NCI-H345 treated with DMSO at 0.1 percent for 48 hours (cell line): ENCODE data around the gene GRIK2.
"Not testable (repeated sequence)": the region's sequence is repeated elsewhere in the genome, so short reads cannot be mapped to it uniquely, and the experiment has no call there.

ENCODE experiments used
- DNase-seq: peaks from one replicate; lab custom pipeline; 2025; ENCODE audit not compliant: unreplicated experiment; lab: John Stamatoyannopoulos, UW

The GRIK2 gene

DNA sequence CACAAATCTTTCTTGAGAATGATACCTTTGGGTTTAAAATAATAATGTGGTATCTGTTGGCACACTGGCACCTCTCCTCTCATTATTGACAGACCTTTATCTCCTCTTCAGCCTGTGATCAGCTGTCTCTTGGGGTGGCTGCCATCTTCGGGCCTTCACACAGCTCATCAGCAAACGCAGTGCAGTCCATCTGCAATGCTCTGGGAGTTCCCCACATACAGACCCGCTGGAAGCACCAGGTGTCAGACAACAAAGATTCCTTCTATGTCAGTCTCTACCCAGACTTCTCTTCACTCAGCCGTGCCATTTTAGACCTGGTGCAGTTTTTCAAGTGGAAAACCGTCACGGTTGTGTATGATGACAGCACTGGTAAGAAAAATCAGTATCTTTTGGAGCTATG lies 232.8 kb downstream of the GRIK2 start:
- DNase-seq: peak; percentile 64

DNA sequence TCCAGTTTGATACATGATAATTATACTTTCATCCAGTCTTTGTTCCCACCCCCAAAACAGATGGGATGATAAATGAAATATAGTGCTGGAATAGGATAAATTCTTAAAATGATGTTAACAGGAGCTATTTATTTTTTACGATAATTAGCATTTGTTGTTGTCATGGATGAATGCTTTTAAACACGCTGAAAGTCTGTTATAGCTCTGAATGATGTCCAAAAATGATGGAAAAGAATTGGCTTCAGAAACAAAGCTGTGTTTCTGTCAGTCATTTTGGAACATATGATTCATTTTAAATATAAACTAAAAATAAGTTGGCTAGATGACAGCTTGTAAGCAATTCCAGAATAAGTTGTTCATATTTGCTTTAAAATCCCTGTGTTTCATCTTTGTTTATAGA lies 237.4 kb downstream of the GRIK2 start:
- no peak for DNase-seq

DNA sequence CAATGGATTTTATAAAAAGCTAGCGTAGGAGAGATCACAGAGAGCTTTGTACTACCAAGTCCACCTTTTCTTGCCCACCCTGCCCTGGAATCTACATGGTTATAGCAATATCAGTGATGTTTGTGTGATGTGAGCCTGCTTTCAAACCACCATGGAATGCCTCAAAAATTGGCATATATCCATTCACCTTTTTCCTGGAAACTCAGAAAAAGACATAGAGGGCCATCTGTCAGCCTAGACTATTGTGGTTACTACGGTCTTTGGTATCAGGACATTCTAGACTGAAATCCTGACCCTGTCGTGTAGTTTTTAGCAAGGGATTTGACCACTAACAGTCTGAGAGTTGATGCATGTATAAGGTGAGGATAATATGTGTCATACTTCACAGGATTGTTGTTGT lies 239.6 kb downstream of the GRIK2 start:
- no peak for DNase-seq

DNA sequence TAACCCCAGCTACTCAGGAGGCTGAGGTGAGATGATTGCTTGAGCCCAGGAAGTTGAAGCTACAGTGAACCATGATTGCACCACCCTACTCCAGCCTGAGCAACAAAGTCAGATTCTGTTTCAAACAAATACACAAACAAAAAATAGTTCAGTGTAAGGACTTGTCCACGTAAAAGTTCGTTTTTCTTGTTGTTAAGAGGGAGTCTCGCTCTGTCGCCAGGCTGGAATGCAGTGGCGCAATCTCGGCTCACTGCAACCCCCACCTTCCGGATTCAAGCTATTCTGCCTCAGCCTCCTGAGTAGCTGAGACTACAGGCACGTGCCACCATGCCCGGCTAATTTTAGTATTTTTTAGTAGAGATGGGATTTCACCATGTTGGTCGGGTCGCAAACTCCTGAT lies 245.4 kb downstream of the GRIK2 start:
- DNase-seq: not testable (repeated sequence)

DNA sequence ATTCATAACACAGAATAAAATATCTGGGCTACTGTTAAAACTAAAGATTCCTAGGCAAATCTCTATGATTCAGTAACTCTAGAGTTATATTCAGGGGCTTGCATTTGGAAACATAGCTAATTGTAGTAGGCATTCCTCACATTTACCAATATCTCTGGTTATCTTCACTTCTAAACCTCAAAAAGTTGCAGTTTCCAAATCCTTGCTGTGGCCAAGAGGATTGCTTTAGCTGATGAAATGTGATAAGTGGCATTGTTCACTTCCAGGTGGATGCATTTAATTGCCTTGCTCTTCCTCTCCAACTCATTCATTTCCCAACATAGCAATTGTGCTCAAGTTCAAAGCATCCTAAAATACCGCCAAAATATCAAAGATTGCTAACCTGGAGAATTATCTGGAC lies 246.6 kb downstream of the GRIK2 start:
- DNase-seq: no peak

DNA sequence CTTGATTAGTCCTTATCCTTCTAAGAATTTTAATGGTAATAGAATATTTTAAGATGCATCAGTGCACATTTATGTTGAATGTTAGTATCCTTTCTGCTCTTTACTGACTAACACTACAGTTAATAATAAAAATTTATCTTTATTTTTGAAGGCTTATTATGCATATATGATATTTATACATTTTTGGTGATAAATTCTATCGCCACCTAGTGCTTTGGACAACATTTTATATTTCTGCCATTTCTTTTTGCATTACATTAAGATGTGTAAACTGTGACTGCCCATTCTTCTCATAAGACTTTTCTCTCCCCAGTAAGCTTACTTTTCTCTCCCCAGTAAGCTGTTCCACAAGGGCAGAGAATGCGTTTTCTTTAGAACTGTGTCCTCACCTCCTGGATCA lies 252.3 kb downstream of the GRIK2 start:
- no peak for DNase-seq

DNA sequence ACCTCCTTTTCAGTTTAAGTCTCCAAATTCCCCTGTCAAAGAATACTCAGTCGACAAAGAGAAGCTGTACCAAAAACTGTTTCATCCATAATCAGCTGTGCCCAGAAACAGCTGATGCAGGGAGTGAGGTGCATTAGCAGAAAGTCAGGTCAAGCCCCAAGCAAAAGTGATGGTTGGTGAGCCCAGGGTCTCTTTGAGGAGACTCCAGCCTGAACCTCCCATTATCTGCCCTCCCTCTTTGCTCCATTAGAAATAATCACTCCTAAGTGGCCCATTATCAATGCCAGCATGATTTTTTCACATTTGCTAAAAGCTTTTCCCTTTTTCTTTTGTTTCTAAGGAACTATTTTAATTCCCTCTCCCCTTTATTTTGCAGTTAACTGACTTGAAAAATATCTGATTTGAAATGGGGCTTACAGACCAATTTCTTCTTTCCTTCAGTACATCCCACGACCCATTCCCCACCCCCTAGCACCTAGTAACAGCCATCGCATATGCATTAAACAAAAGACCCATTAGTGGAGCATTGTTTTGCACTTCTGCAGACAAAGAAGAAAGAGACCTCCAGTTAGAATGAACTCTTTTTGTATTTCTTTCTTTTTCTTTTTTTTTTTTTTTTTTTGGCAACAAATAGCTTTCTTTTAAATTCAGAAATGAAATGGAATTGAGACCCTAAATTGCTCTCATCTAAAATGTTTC lies 257.0 kb downstream of the GRIK2 start:
- no peak for DNase-seq

DNA sequence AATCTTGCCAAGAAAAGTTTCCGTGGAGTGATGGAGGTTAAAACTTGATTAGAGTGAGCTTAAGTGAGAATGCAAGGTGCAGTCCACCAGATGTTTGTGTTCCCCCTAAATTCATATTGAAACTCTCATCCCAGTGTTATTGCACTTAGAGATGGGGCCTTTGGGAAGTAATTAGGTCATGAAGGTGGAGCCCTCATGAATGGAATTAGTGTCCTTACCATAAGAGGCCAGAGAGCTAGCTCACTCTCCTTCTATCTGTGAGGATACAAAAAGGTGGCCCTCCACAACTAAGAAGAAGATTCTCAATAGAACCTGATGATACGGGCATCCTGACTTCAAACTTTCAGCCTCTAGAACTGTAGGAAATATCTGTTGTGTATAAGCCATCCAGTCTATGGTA lies 258.6 kb downstream of the GRIK2 start:
- no peak for DNase-seq

DNA sequence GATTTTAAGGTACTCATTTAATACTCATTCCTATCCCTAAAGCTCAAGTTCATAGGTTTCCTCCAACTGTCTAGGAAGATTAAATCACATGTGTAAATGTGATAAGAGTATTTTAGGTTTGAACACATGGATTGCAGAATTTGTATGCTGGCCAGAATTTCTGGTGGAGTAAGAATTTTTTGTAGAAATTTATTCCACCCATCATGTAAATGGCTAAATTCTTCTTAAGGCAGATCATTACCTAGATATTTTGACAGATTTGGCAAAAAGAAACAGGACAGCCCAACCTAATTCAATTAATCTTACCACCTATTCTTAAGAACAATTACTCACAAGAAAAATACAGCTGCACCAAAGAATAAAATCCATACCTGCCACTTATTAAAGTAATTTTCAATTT lies 261.6 kb downstream of the GRIK2 start:
- no peak for DNase-seq

DNA sequence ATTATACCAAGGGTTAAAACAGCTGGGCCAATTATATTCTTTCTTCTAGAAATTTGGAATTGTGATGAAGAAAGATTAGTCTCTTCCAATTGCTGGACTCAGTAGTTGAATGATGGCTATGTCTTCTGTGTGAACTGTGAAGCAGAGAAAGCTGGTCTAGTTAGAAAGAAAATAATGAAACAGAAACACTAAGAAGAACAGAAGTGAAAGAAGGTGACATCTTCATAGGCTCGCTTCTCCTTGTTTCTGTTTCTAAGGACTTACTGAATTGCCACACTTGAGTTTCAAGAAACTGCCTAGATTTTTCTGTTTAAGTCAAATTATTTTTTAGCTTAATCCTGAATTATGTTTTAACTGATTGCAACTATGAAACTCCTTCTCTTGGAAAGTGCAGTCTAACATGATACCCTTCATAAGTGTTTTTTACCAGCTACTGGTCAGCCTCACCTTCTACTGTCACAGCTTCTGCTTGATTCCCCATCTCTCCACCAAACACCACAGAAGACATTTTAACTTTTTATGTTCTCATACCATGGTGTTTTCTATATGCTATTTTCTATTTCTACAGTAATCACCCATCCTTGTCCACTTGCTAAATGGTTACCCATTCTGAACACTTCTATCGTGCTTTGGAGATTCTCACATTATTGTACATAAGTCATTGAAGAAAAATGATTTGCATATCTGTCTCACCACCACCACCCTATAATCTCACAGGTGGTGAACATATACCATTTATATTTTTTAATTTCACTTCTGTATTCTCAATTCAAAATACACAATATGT lies 268.8 kb downstream of the GRIK2 start:
- DNase-seq: no peak

DNA sequence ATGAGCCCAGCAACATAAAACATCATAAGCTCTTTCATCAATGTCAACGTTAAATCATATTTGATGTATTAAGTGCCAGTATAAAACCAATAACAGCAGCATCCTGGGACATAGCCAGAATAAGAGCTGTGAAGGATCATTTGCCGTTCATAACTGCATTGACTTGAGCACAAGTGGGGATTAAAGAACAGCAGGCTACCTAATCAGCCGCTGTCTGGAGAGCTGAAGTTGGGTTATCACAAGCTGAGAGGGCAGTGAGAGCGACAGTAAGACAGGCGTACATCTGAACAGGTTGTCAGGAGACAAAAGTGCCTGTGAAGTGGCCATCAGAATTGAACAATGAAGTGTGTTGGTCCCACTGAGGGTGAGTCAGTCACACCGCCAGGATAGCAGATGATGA lies 269.6 kb downstream of the GRIK2 start:
- peak; percentile 92 for DNase-seq

DNA sequence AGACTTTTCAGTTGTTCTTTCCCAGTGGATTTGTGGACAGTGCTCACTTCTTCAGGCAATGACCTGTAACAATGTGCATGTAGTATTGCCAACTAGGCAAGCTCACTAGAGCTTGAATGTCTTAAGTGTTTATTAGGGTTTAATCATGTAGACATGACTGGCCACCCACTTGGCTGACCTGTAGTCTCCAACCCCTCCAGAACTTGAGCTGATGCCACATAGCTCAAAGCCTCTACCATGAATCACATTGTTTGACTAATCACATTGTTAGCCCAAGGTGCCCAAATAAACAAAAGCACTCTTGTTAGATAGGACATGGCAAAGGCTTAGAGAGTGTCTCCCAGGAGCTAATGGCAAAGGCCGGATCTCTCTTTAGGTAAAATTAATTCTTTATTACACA lies 272.7 kb downstream of the GRIK2 start:
- DNase-seq: no peak

DNA sequence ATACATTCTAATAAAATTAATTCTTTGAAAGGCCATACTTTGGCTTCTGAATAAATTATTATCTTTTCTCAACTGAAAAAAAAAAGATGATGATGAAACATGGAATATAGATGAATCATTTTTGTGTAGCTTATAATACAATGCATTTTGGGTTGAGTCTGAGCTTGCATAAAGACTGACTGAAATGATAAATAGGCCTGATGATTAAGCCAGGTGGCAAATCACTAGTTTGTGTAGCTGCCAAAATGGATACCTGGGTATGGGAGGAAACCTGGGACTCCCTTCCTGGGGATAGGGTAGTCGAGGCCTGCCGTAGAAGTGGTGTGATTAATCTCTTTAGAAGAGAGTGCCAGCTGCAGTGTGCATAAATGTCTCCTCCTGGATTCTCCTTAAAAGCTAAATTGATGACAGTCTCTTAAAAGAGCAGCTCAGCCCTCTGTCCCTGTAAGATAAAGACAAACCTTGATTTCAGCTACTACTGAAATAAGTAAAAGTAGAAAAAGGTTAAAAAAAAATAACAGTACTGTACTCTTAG lies 275.1 kb downstream of the GRIK2 start:
- DNase-seq: peak; percentile 15

DNA sequence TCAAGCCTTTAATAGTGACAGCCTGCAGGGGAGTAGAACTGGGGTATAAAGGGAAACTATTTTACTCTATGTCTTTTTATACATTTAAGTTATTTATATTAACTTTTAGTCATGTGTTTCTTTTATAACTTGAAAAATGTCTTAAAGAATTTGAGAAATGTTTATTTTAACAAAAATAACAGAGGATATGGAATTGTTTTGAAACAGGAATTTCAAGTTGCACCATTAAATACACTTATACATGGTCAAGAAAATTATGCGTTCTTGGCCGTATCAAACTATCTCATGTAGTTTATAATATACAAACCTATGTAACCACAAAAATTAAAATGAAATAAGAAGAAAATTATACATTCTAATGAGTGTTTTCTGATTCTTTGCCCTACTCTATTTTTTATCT lies 282.7 kb downstream of the GRIK2 start:
- no peak for DNase-seq

DNA sequence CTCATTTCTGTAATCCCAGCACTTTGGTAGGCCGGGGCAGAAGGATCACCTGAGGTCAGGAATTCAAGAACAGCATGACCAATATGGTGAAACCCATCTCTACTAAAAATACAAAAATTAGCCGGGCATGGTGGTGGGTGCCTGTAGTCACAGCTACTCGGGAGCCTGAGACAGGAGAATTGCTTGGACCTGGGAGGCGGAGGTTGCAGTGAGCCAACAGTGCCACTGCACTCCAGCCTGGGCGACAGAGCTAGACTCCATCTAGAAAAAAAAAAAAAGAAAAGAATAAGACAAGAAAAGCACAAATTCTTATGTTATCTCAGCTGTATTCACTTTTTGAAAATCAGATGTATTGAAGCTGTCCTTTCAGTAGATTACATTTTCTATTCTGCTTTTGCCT lies 289.4 kb downstream of the GRIK2 start:
- no peak for DNase-seq

DNA sequence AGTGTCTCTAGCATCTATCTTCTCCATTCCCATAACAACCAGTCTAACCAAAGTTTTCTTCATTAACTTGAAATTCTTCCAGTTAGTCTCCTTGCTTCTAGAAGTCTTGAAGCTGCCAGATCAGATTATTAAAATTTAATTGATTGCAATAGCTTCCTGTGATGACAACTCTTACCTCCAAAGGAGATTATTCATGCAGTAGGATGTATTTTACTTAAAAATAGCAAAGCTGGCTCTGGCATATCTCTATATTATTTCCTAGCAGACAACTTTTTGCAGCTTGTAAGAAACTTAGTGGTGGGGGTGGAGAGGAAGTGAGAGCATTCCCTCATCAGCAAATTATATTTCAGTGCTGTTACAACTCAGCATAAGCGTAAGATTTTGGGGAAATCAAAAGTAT lies 290.4 kb downstream of the GRIK2 start:
- DNase-seq: no peak

DNA sequence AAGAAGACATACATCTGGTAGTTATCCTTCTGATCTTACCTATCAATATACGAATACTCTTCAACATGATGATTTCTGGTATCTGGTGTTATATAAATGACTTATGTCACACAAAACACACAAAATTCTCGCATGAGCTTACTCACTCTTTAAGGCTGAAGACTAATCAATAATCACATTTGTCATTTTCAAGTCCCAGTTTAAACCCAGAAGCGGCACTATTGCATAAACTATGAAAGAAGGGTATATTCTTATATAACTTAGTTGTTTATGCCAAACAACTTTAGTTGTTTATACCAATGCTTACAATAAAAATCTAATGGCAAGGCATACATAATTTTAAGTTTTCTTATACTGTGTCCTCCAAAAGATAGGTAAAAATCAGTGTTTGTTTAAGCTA lies 293.1 kb downstream of the GRIK2 start:
- DNase-seq: no peak

DNA sequence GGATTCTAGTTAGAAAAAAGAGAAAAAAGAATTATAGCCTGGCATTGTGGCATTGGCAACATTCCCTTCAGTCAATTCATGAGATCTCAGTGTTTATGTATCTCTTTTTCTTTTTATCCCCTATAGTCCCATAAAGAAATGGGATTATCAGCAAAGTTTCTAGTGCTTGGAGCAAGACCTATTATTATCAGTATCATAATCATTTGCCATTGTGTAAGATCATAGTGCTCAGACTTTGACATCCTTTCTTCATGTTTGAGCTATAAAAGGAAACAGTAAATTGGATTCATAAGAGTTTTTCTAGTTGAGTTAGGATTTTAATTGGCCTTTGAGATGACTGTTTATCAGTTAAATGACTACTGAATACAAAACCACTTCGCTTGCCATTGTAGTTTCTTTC lies 295.6 kb downstream of the GRIK2 start:
- DNase-seq: no peak

DNA sequence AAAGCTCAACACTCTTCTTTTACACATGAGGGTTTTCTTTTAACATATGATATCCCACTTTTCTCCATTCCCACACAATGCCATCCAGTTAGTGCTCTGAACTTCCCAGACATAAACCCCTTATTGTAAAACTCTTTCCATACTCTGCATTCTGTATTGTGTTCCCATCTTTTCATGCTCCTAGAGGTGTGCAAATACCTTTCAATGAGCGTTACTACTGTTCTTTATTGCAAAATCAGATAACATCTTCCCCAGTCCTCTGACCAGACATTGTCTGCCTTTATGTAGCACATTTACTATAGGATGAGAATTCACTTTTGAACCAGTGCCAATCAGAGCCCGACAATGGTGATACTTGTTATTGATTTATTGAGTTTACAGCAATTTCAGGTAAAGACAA lies 296.2 kb downstream of the GRIK2 start:
- DNase-seq: no peak

DNA sequence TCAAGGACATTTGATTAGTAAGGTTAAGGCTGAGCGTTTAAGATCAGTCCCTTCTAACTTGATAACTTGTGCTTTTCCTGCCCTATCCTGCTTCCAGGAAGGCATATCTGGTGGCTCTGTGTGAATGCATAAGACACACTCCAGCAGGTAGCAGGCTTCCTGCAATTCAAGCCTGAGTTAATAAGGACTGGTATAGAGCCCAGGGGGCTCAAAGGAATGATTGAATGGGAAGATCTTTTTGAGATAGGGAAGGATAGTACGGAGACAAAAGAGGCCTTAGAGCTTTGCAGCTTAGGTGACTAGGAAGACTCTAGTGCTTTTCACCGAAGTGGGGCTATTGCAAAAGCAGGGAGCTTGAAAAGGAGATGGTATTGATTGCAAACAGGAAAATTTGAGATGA lies 307.1 kb downstream of the GRIK2 start:
- DNase-seq: no peak

DNA sequence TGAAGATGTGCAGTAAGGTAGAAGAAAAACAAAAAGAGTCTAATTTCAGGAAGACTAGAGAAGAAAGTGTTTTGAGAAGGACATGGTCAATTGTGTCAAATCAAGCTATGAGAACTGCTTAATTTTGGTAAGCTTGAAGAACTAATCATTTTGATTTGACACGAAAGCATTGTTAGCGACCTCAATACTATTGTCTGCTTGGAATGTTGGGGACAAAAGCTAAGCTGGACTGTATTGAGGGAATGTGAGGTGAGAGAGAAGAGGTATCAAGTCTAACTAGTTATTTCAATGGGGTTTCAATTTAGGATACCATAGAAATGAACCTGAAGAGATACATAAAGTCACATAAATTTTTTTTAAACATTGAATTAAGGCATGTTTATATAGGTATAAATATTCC lies 309.8 kb downstream of the GRIK2 start:
- no peak for DNase-seq

DNA sequence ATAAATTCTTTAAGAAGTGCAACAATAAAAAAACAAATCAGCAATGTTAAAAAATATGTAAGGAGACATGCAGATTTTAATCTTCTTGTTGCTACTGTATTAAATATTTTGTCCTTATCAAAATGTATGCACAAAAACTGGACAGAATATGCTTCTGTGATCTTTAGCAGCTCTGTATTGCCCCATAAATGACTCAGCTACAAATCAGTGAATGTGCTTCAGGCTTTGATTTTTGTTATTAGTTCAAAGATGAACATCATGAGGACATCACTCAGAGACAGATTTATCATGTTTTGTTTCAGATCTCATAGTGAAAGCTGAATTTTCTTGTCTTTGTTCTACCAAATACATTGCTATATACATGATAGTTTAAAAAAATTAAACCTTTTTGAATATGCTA lies 312.4 kb downstream of the GRIK2 start:
- DNase-seq: no peak

DNA sequence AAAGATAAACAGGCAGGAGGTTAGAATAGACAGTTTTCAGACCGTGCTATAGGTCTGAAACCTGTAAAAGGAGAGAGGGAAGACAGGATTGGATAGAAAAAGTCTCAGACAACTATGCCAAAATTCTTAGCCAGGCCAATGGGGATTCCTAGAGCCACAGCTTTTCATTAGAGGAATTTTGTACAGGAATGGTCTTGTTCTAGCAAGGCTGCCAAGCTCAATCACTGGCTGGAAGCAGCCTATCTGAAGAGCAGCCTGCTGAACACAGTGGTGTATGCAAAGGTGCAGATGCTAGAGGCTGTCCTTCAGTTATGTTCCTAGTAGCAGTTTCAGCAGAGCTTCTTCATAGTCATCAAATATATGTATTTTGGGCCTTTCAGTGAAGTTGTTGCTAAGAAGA lies 313.1 kb downstream of the GRIK2 start:
- DNase-seq: no peak
